GM19099 (cell line): ENCODE results near the gene CNN1.

Experiments used
- POLR2A ChIP-seq: IDR thresholded peaks from 3 replicates; pipeline ENCODE4 v1.6.1; 2011; ENCODE audit warnings: low read depth; ENCODE audit not compliant: insufficient read length; ENCODE audit errors: extremely low read depth

Gene CNN1

GRCh38 chr19:11538232-11539036, at the start of gene CNN1:
Gene CNN1 (plus strand): TSS chr19:11538851. CDS start chr19:11538928, 77 bp downstream.
- TF ChIP-seq POLR2A: no peak

DNA sequence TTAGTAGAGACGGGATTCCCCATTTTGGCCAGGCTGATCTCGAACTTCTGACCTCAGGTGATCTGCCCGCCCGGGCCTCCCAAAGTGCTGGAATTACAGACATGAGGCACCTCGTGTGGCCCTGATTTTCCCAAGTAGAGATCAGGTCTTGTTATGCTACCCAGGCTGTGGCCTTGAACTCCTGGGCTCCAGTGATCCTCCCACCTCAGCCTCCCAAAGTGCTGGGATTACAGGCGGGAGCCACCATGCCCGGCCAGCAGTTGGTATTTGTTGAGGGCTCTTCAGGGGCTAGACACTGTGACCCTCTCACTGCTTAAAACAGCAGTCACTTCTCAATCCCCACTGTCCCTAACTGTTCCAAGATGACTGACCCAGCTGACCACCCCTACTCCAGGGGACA, 49.3 kb upstream of the CNN1 start:
- no peak for TF ChIP-seq POLR2A

DNA sequence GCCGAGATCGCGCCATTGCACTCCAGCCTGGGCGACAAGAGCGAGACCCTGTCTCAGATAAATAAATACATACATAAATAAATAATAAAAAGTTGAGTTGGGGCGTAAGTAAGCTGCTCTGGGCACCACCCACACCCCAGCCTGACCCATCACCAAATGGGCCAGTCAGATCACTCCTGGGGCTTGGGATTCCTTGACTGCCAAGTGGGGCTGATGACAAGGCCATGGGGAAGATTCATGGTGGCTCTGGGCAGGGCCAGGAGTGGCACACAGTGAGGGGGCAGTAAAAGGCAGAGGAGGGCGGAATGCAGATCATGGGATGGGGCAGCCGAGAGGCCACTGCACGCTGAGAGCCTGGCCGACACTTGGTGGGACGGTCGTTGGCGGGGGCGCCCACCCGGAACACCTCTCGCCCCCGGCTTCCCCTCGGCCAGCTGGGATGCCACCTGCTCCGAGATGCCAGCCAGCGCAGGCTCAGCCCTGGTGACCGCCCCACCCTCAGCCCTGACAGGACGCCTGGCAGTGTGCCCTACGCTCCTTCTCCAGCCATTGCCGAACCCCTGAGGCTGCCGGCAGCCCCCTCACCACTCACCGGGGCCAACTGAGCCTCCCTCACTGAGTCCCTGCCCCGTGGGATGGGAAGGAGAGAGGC, 43.9 kb upstream of the CNN1 start:
- TF ChIP-seq POLR2A: no peak

DNA sequence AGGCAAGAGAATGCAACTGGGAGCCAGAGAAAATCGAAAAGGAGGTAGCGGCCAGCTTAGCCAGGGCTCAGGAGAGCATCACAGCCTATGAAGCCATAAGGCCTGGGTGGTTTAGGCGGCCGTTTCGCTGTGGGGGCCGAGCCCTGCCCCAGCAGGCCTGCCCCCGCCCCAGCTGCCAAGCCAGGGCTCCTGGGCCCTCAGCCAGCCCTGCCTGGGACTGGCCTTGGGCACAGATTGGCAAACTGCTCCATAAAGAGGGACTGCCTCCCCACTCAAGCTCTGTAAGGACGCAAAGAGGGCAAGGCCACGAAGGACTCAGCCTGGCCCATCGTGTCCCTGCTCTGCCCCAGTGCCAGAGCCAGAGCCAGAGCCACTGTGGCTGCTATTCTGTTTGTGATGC, 43.2 kb upstream of the CNN1 start:
- no peak for TF ChIP-seq POLR2A

- no peak for TF ChIP-seq POLR2A
These were observed 42.8 kb upstream of the CNN1 start for GRCh38 chr19:11495885-11496284.

- TF ChIP-seq POLR2A: no peak
These were observed 42.1 kb upstream of the CNN1 start for GRCh38 chr19:11496391-11497163.

DNA sequence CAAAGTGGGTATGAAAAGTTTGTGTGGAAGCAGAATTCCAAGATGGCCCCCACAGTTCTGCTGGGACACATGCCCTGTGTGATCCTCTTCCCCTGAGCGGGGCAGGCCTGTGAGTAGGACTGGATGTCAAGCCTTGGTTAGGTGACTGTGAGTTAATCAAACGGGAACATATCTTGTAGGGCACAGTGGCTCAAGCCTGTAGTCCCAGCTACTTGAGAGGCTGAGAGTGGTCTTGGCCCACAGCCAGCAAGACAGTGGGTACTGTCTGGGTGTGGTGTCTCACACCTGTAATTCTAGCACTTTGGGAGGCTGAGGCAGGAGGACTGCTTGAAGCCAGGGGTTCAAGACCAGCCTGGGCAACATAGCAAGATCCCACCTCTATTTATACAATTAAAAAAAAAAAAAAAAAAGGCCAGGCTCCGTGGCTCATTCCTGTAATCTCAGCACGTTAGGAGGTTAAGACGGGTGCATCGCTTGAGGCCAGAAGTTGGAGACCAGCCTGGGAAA, 39.4 kb upstream of the CNN1 start:
- TF ChIP-seq POLR2A: no peak

GRCh38 chr19:11499890-11500420, 38.7 kb upstream of the CNN1 start:
- TF ChIP-seq POLR2A: no peak

- no peak for TF ChIP-seq POLR2A
These were observed 34.1 kb upstream of the CNN1 start for GRCh38 chr19:11504502-11505031.

DNA sequence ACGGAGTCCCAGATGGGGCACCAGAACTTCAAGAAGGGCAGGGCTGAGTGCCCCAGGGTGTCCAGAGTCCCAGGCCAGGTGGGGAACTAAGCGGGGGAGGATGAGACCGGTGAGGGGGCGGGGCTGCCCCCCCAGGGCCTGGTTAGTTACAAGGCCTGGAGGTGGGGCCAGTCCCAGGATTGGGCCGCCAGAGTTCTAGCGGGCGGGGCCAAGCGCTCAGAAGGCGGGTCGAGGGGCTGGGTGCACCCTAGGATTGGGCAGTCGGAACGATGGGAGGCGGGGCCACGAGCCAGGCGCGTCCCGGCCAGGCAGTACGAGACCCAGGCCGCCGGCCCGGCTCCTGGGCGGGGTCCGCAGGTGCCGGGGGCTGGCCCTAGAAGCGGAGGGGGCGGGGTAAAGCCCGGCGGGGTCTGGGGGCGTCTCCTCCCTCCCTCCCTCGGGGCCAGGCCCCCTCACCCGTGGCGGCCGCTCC, 33.6 kb upstream of the CNN1 start:
- TF ChIP-seq POLR2A: peak; percentile 4

DNA sequence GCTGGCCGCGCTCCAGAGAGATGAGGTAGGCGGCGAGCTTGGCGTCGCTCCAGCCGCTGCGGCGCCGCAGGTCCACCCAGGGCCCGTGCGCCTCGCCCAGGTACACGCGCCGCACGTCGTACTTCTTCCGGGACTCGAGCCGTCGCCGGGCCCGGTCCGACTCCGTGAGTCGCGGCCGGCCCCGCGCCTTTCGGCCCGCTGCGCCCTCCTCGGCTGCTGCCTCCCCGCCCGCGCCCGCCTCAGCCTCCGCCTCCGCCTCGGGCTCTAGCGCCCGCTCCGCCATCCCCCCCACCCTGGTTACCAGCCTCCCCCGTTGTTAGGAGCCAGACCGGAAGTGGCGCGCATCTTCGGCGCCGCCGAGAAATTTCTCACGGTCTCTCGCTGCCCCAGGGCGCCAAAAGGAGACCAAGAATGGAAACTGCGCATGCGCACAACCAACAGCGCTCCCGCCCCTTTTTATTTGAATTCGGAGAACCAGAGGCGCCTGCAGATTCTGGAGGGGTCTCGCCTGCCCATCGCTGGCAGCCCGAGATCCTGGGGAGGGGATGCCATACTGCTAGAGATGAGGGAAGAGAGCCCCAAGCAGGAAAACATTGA, 33.0 kb upstream of the CNN1 start, which contains the start of gene ZNF653:
Gene ZNF653 (minus strand): TSS at position 336 of the 597 bp plus-strand sequence. CDS start 53 bp downstream, at position 283.
- peak; percentile 58 for TF ChIP-seq POLR2A

- TF ChIP-seq POLR2A: no peak
These were observed 32.5 kb upstream of the CNN1 start for GRCh38 chr19:11506101-11506555.

DNA sequence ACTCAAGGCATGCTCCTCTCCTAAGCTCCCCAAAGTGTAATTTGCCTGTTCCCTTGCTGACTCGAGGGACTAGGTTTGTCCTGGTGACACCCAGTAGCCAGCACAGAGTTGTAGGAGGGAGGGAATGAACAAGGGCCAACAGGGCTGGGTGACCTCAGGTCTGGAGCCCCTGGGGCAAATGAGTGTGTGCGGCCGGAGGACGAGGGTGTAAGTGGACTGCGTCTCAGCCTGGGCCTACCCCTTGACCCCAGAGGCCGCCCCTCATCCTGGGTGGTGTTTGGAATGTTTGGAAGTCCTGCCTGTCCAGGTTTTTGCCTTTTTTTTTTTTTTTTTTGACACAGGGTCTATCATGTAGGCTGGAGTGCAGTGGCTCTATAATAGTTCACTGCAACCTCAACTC, 31.7 kb upstream of the CNN1 start:
- no peak for TF ChIP-seq POLR2A
